Glomerular endothelial cell (primary cell): ENCODE data around the gene WDR37. TPM values are rescaled to one million over a fixed set of nuclear protein-coding genes. Genes with fewer than 3 reads are reported as not detected.
"Not testable (repeated sequence)": the region's sequence is repeated elsewhere in the genome, so short reads cannot be mapped to it uniquely, and the experiment has no call there.

ENCODE experiments used
- DNase-seq: peaks from one replicate; pipeline ENCODE4 v3.0.0-alpha.2; 2011; ENCODE audit warnings: low read depth, low spot score; ENCODE audit errors: extremely low read depth
- total RNA-seq: library from RNA; depleted of rRNA; stranded (reverse); fragments of >200 nt; gene quantifications from 2 replicates; pipeline ENCODE4 v1.2.3, GENCODE V29; 2015

WDR37 gene
- total RNA-seq, 1 donor from 2014 or later, result 18.6 TPM

DNA sequence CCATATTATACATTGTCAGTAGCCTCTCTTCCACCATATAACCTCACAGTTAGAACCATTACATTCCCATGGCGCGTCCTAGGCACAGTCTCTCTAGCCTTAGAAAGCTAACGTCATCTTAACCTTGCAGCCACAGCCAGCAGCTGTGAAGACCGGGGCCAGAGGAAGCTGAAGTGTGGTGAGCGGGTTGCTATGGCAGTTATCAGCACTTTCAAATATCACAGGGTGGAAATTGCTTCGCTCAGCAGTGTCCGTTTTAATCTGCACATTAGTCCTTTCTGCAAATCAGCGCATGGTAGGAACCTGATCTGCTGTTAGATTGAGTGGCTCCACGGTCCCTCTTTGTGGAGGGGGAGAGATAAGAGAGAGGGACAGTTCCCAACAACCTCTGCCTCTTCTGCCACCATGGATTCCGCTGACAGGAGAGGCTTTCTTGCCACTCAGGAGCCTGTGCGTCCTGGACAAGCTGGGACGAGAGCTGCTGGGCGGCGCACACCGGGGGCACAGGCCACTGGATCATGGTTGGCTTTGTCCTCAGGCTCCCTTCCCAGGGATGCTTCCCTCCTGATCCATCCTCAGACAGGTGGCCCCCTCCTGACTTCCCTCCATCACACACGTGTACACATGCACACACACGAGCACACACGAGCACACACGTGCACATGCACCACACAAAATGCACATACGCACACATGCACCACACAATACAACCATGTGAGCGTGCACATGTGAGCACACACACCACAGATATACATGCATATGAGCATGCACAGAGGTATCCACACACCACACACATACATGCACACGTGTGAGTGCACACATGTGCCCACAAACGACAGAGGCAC lies 93.8 kb downstream of the WDR37 start:
- DNase-seq, result no peak

DNA sequence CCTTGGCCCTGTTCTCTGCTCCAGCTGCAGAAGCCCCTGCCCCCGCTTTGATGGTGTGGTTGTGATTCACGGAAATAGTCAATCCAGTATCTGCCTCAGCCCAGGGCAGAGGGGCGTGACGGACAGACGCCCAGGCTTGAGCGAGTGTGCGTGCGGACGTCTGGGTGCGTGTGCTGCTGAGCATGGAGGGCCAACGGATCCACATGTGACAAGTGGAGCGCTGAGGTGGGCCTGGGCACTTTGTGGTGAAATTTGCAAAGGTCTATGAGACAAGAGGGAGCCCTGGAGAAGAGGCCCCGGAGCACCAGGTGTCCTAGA lies 94.4 kb downstream of the WDR37 start:
- DNase-seq, result no peak

DNA sequence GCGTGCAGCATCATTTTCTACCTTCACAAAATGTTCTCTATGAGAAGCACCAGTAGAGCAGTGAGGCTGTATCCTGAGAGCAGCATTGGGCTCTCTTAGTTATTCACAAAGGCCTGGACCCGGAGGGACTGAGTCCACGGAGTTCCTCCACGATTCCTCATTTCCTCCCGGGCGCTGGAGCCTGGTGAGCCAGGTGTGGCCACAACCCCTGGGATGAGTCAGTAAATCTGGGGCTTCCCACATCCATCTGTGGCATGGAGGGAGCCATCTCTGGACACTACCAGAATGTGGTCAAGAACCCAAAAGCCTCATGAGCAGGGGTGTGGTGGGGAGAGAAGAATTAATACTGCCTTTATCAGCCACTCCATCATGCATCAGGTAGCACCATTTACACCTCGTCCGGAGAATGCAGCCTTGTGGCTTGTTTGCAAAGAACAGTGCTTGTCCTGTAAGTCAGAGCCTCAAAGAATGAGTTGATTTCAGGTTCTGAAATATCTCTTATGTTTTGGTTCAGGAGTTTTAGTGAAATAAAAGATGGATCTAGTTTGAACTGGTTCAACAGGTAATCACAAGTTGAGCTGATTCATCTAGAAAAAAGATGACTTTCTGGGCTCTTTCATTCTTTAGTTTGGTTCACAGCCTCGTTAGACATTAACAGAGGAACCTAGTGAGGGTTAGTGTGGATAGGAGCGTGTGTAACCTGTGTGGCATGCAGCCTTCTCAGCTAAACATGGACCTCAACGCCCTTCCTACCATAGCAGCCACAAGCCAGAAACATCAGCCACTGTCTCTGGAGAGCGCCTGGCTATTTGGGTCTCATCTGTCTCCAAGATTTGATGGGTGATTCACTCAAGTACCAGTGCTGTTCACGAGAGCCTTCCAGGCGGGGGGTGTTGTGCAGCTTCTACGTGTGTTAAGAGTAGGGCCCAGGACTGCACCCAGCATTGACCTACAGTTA lies 95.2 kb downstream of the WDR37 start:
- DNase-seq, result no peak

DNA sequence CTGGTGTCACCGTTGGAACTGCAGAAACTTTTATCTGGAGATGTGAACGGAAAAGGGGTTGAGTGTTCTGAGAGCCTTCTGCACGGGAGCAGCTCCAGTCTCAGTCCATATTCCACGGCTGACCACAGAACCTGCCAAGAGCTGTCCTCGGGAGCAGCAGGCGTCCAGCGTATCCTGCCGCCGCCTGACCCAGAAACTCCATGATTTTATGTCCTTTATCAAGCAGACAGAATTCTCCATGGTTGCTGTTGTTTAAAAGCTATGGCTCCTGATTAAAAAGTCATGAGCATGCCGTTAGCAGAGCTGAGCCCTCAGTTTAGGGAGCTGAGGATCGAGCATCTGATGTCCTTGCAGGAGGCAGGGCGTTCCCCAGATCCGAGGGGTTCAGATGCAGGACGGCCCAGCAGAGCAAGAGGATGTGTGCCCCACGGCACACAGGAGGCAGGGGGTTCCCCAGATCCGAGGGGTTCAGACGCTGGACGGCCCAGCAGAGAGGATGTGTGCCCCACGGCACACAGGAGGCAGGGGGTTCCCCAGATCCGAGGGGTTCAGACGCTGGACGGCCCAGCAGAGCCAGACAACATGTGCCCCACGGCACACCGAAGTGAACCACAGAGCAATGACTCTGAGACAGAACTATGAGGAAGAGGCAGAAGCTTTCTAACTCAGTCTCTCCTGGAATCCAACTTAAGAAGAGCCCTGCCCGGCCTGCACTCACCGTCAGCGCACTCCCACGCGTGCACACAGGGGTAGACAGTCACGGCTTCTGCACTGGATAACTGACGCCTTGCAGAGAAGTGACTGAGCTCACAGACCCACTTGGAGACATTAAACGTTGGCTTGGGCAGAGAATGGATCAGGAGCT lies 96.4 kb downstream of the WDR37 start:
- DNase-seq, result no peak

DNA sequence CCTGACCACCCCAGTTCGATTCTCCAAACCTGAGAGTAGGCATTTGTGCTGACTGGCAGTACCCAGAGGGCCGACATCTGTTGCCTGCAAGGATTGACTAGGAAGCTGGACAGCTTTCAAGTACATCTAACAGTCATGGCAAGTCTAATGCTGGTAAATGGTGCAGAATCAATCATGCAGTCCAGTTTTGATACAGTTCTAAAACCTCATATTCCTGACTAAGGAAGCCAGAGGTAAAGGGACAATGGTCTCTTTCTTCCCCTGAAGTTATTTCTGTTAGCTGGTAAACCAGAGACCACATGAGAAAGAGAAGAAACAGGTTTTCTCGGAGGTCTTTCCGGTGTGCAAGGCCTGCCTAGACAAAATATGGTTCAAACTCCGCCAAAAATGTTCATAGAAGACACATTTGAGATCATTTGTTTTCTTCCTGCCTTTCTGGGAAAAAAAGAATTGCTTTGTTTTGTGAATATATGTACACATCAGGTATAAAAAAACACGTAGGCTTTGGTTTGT lies 97.1 kb downstream of the WDR37 start:
- no peak for DNase-seq

DNA sequence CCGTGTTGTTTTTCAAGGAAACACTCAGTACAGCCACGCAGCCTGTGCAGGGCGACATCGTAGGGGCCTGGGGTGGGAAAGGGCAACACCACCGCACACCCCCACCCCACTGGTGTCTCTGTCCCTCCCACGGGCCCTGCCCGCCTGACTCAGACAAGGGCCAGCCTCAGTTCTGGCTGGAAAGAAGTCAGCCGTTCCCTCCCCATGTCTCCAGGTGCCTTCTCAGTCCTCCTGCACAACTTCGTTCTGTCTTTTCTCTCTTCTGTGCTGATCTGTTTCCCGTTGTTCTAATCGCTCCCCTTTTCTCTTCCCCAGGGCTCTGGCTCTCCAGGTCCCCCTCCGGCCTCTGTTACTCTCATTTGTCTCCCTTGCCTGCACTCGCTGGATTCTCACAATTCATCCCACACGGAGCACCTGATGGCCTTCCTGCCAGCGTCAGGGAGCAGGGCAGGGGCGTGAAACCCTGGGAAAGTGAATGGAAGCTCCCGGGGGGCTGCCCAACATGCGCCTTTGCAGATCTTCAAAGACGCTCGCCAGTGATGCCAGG lies 97.7 kb downstream of the WDR37 start:
- DNase-seq, result no peak

DNA sequence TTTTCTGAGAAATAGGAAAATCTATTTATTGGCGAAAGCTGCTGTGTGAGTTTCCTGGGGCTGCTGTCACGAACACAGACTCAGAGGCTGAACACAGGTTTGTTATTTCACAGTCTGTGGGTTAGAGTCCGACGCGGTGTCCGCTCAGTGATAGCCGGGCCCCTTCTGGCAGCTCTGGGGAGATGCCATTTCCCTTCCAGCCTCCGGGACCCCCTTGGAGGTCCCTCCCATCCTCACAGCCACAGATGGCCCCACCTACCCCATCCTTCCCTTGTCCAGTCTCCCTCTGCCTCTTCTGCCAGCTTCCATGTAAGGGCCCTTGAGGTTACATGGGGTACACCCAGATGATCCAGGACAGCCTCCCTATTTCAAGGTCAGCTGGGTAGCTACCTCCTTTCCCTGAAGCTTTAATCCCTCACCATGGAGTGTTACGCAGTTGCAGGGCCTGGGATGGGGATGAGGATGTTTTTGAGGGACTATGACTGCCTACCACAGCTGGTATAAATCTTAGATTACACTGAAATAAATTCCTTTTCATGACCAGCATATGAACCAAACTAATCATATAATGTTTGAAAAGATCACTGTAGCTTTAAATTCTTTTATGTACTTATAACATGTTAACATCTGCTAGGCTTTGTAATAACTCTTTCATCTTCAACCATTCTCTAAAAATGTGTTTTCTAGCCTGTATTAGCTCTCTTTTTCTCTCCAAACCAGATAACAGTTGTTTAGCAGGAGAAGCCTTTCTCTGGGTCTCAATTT lies 98.5 kb downstream of the WDR37 start:
- DNase-seq, result no peak

DNA sequence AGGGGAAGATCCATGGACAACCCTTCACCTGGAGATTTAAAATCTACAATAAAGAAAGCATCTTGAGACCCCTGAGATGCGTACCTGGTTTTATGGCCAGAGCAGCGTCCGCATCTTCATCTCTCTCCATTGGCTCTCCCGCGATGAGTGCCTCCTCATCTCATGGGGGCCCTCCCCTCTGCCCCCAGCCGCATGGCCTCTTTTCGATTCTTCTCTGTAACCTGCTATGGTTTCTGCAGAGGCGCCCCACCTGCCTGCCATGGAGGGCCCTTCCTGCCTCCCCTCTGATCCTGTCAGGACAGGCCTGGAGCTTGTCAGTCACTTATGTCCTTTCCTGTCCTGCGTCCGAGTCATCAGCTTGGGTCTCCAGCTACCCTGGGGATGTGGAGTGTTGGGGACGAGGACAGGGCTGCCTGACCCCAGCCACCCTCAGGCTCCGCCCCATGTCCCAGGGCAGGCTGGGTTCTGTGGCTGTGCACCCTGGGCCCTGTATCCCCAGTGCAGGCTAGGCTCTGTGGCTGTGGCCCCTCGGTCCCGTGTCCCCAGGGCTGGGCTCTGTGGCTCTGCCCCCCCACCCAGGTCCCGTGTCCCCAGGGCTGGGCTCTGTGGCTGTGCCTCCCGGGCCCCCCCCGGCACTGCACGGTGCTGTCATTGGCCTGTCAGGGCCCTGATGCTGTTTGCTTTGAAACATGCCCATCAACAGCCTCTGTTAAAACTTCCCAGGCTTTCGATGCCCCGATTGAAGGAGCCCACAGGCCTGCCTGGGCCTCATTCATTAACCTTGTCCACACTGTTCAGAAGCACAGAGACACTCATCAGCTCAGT lies 99.8 kb downstream of the WDR37 start:
- DNase-seq, result no peak

DNA sequence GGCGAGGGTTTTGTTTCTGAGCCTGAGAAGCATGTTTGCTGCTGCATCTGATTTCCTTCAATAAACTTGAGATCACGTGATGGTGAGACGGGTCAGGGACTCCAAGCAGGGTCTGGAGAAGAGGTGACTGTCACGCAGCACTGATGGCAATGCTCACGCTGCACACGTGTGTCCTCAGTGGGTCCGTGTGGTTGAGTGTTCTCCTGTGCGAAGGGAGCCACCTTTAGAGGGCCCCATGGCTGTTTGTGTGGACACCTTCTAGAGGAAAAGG lies 100.4 kb downstream of the WDR37 start:
- no peak for DNase-seq

DNA sequence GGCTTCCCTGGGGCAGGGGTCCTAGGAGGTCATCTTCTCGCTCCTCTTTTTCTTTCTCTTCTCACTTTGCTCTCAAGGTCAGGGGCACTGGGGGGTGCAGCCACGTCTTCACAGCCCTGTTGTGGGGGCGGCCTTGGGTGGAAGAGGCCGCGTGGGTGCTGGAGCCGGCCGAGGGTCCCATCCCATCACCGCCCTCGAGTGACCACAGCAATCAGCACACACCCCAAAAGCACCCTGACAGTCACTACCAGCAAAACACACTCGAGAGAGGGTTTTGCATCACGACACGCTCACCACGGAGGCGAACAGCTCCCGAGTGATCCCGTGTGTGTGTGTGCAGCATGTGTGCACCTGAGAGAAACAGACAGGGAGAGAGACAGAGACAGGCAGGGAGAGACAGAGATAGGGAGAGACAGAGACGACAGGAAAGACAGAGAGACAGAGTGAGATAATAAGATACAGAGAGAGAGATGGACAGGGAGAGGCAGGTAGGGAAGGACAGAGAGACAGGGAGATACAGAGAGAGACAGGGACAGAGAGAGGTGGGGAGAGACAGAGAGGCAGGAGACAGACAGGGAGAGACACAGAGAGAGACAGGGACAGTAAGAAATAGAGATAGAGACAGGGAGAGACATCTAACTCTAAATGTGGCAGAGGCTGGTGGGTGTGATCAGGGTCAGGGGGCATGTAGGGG lies 100.9 kb downstream of the WDR37 start:
- no peak for DNase-seq

DNA sequence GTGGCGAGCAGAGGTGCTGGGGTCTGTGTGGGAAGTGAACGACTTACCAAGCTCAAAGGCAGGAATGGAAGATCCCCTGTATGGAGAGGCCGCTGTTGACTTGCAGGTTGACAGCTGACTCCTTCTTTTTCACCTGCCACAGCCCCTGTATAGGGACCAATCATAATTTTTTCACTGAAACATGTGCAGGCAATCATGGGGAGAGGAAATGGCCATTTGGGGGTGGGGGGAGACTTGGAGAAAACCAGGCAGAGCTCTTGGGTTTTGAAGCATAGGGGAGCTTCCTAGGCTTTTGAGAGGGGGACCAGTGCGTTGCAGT lies 101.4 kb downstream of the WDR37 start:
- DNase-seq, result no peak

DNA sequence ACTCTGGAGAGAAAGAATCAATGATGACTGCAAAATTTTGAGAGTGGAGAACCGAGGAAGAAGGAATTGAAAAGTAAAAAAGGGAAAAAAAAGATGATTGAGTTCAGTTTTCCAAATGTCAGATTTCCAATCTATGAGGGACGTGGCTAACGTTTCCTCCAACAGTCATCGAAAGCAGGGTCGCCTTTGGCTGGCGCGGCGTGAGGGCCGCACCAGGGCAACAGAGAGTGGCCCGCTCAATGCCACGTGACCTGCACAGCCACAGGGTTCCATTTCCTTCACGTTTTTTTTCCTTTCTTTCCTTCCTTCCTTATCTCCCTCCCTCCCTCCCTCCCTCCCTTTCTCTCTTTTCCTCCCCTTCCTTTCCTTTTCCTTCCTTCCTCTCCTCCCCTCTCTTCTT lies 101.9 kb downstream of the WDR37 start:
- no peak for DNase-seq

DNA sequence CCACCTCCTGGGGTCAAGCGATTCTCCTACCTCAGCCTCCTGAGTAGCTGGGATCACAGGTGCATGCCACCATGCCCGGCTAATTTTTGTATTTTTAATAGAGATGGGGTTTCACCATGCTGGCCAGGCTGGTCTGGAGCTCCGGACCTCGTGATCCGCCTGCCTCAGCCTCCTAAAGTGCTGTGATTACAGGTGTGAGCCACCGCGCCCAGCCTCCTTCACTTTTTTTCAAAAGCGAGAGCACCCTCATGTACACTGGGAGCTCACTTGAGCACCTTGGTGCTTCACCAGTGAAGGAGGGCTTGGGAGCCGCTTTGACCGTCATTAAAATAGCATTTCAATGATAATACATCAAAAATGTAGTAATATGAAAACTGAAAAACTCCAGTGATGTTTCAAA lies 102.4 kb downstream of the WDR37 start:
- DNase-seq, result not testable (repeated sequence)

DNA sequence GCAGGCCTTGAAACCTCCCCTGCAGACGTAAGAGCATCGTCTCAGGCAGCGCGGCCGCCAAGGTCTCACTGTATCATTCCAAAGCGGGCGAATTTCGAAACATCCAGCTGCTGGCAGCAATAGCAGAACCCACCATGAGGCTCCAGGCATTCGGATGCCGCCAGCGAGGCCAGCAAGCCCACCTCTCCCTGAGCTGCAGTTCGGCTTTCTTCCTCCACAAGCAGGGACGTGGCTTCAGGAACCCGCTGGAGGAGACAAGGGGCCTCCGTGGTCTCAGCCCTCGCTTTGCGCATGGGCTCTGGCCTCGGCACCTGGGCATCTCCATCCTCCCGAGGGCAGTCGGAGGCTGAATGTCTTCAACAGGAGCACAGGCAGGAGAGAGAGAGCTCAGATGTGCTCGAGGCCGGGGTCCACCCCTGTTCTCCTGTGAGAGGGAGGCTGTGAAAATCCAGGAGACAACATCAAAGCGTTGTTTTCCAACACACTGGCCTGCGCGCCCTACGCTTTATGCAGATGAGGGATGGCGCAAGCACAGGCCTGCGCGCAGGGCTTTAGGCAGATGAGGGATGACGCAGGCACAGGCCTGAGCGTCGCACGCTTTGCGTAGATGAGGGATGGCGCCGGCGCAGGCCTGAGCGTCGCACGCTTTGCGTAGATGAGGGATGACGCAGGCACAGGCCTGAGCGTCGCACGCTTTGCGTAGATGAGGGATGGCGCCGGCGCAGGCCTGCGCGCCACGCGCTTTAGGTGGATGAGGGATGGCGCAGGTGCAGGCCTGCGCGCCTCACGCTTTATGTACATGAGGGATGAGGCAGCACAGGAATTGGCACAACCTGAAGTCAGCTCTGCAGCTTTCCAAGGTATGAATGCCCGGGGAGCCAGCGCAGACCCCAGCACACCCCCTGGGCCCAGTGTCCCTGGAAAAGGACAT lies 103.2 kb downstream of the WDR37 start:
- DNase-seq, result no peak

DNA sequence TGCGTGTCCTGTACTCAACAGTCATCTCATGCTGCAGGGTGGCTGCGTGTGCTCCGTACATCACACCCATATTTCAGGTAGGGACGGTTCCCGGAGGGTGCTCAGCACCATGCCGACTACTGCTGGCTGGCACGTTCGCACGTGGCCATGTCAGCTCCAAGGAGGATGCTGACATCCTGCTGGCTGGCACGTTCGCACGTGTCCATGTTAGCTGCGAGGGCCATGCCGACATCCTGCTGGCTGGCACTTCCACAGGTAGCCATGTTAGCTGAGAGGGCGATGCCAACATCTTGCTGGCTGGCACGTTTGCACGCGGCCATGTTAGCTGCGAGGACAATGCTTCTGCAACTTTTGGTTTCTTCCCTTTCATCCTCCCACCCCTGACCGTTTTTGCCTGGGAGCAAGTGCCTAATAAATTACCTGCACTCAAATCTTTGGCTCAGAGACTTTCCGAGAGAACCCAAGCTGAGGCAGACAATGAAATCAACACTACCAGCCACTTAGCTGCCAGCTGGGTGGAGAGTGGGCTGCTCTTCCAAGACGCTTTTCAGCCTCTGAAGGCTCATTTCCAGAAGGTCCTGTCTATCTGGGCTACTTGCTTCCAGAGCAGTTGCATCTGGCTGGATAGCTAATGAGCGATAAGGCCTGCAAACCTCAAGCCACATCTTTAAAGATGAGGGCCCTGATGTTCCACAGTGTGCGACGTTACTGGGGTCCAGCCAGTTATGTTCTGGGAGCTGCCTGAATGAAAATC lies 104.6 kb downstream of the WDR37 start:
- no peak for DNase-seq

DNA sequence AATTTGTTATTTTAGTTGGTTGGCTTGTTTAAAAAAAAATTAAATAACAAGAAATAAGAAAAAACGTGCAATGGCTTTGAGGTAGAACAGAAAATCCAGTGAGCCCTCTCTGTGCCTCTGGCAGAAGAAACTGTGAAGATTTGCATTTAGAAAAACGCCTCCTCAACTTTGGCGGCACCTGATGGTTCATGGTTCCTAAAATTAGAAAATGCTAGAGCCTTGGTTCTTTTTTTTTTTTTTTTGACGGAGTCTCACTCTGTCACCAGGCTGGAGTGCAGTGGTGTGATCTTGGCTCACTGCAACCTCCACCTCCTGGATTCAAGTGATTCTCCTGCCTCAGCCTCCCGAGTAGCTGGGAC lies 105.1 kb downstream of the WDR37 start:
- not testable (repeated sequence) for DNase-seq
